GM12872 (cell line): ENCODE measurements around the gene NAP1L5.

Source experiments
- TF ChIP-seq, protein P1 (sequence below): IDR thresholded peaks from 3 replicates; pipeline ENCODE4 v1.5.1; 2011; ENCODE audit warnings: low read depth, mild to moderate bottlenecking, low read length, moderate library complexity; ENCODE audit not compliant: insufficient read depth

NAP1L5 gene

GRCh38 chr4:88742561-88742960, 44.9 kb upstream of the NAP1L5 start:
- TF ChIP-seq, protein P1, sequence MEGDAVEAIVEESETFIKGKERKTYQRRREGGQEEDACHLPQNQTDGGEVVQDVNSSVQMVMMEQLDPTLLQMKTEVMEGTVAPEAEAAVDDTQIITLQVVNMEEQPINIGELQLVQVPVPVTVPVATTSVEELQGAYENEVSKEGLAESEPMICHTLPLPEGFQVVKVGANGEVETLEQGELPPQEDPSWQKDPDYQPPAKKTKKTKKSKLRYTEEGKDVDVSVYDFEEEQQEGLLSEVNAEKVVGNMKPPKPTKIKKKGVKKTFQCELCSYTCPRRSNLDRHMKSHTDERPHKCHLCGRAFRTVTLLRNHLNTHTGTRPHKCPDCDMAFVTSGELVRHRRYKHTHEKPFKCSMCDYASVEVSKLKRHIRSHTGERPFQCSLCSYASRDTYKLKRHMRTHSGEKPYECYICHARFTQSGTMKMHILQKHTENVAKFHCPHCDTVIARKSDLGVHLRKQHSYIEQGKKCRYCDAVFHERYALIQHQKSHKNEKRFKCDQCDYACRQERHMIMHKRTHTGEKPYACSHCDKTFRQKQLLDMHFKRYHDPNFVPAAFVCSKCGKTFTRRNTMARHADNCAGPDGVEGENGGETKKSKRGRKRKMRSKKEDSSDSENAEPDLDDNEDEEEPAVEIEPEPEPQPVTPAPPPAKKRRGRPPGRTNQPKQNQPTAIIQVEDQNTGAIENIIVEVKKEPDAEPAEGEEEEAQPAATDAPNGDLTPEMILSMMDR: no peak

DNA sequence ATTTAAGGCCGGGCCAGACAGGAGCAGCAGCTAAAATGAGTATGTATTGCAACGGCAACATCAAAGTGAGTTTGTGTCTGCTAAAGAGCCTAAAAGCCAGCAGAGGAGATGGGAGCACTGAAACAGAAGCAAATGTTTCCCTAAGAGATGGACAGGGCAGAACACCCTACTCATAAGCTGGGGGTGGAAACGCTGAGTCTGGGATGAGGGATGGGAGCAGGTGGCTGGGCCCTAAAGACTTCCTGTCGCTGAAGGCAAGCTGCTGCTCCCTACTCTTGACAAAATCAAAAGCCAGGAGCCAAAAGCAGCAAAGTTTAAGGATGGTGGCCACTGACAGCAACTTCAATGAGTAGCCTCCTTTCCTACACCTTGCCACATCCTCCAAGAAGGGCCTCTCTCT, 40.6 kb upstream of the NAP1L5 start:
- TF ChIP-seq, protein P1: no peak

GRCh38 chr4:88737307-88737941, 39.8 kb upstream of the NAP1L5 start:
- TF ChIP-seq, protein P1: no peak

GRCh38 chr4:88736264-88736663, 38.6 kb upstream of the NAP1L5 start:
- TF ChIP-seq, protein P1: no peak

- TF ChIP-seq, protein P1: no peak
Measured at GRCh38 chr4:88735564-88735963, 37.9 kb upstream of the NAP1L5 start.

DNA sequence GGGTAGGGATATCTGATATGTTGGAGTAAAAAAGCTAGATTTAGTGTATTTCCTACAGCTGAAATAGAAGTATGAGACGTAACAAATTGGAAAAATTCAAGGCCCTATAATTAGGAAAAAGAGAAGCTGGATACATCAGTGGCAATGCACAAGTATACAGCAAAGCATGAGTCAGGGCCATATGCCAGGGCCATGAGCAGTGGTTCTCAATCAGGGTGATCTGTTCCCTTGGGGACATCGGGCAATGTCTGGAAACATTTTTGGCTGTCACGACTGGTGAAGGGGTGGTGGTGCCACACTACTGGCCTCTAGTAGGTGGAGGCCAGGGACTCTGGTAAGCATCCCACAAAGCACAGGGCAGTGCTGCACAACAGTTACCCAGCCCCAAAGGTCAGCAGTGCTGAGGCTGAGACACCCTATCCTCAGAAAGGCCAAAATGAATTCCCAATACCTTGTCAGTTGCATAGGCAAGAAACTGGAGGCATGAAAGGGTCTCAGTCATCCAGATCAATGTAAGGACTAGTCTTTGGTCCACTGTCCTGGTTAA, 36.8 kb upstream of the NAP1L5 start:
- TF ChIP-seq, protein P1: no peak

DNA sequence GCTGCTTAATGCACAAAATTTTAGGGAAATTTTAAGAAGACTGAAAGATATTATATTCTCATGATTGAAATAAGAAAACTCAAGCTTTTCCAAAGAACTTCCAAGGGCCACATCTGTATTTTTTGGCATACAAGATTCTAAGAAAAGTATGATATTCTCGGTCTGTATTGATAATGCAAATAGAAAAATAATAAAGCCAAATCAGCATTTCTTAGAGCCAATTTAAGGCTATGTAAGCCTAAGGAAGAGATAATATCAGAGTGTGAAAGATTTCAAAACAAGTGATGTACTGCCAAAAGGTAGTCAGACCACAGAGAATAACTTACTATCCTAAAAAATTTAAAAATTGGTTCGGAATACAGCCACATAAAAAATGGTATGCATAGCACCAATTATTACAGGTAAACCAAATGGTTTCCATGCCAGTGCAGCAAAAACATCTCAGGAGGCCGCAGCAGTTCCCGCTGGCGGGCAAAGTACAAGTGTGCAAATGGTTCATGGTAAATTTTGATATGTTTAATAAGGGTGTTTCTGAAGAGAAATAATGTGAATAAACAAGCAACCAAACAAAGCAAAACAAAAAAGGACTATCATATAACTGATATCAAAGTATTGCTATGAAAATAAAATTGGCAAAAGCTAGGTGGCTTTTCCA, 35.2 kb upstream of the NAP1L5 start:
- TF ChIP-seq, protein P1: no peak
